NCI-H2107 treated with DMSO at 0.1 percent for 48 hours (cell line): Measurements from ENCODE around the gene DHRS7.
A peak's percentile ranks its signal among the peaks of the same experiment; 100 is the strongest.

Experiments used
- DNase-seq: peaks from one replicate; lab custom pipeline; 2025; ENCODE audit not compliant: unreplicated experiment; lab: John Stamatoyannopoulos, UW

DHRS7 gene, protein sequence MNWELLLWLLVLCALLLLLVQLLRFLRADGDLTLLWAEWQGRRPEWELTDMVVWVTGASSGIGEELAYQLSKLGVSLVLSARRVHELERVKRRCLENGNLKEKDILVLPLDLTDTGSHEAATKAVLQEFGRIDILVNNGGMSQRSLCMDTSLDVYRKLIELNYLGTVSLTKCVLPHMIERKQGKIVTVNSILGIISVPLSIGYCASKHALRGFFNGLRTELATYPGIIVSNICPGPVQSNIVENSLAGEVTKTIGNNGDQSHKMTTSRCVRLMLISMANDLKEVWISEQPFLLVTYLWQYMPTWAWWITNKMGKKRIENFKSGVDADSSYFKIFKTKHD

DNA sequence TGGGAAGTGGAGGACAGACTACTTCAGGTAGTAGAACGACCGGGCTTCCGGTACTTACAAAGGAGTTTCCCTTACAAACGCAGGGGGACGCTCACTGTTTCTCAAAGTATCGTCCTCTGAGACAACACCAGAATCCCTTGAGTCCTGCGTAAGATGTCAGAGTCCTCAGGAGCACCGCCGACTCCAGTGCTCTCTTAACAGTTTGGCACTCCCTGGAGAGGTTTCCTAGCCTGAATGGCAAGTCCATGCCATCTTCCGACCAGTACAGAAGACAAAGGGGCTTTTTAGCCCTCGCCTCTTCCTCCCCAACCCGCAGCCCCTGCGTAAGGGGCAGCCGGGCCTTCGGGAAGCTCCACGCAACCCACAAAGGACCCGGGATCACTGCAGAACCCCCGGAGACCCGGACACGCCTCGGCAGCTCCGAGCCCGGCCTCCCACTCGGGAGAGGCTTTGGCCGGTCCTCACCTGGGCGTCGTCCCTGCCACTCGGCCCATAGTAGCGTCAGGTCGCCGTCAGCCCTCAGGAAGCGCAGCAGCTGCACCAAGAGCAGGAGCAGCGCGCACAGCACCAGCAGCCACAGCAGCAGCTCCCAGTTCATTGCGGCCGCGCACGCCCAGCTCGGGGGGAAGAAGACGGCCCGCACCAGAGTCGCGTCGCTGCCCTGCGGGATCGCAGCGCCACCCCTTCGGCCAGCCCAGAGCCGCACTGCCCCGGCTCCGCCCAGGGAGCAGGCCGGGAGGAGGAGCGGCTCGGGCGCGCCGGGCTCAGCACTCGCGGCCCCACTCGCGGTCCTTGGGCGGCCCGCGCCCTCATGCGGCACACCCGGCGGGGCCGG is at the start of gene DHRS7:
DHRS7 (minus strand) TSS at position 687 of the 835 bp plus-strand sequence; CDS start at position 598, 89 bp downstream.
- peak; percentile 89 for DNase-seq

DNA sequence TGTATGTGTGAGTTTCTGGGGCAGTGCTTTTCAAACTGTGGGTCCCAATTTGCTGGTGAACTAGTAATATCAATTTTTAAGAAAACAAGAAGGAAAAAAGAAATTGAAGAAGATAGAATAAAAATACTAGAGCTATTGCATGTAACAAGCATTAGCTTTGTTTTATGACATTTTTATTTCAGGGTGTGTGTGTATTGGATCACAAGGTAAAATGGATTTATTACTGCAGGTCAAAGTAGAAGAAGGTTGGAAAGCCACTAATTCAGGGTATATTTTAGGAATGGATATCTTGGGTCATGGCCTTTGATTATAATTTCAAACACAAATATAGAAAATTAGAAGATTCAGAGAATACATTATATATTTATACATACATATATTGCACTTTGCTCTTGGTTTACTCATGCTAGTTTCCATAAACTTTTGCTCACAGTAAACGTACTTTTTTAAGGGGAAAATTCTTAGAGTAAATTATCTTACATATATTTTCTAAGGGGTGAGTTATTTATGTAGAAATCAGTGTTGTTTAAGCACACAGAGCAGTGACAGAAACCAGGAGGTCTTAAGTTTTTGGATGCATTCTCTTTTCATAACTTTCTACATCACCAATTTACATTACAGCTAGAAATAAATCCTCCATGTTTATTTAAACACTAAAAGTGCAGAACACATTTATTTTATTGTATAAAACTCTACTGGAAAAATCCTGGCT is 49.4 kb upstream of the DHRS7 start:
- no peak for DNase-seq

DNA sequence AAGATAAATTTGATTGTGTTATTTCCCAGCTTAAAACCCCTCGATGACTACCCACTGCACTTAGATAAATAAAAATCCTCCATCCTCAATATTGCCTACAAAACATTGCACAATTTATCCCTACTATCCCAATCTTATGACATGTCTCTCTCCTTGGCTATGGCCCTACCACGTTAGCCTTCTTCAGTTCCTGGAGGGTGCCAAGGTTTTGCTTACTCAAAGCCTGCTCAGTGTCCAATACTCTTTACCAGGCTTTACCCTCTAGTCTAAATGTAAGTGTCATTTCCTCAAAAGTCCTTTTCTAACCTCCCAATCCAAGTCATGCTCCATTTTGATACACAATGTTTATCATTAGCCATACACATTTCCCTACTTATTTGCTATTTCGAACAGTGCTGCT is 48.8 kb upstream of the DHRS7 start:
- no peak for DNase-seq

DNA sequence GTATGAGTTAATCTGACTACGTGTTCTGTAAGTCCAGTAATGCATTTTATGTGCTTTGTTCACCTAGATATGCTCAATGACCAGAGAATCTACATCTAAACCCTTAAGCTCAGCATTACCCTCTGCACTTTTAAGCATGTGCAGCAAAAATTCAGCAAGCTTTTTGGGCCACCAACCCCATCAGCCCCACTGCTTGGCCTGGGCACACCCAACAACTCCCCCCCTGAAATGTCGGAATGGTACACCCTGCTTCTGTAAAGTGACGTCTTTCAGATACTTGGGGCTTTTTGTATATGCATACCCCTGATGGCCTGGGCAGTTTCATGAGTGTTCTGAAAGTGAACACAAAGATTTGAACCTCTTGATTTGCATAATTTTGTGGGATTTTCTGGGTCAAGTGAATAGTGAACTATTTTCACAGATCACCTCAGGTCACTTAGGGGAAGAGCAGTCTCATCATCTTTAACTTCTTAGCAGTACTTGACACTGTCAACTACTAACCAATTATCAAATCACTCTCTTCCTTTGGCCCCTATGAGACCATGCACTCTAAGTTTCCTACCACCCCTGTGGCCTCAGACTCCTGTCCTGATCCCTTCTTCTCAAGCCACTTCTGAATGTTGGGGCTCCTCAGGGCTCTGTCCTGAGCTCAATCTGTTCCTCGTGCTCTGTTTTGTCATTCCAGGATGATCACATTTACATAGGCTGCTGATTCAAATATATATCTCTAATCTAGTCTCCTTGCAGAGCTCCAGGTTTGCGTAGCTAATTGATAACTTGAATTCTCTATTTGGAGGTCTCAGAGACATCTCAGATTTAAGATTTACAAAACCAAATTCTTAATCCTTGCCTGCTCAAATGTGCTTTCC is 47.5 kb upstream of the DHRS7 start:
- no peak for DNase-seq

DNA sequence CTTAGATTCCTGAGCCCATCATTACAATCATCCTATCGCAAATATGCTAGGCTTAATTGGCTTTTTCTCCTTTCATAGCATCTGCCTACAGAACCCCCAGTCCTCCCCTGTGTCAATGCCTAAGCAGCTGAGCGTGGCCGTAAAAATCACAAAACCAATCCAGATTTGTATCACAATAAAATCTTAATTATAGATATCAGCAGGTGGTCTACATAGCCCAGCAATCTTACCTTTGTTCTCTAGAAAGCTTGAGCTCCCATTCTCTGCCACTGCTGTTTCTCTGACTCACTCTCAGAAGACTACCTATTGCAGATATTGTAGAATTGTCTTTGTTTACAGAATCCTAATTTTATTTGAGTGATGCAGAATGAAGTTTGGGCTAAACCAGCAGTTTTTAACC is 46.0 kb upstream of the DHRS7 start:
- peak; percentile 37 for DNase-seq

DNA sequence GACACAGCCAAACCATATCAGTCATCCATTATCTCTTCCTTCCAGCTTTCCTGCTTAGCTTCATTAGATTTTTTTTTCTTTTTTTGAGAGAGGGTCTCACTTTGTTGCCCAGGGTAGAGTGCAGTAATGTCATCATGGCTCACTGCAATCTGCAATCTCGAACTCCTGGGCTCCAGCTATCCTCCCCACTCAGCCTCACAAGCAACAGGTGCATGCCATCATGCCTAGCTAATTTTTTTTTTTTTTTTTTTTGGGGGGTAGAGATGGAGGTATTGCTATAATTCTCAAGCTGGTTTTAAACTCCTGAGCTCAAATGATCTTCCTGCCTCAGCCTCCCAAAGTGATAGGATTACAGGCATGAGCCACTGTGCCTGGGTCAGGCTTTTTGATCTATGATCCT is 45.5 kb upstream of the DHRS7 start:
- DNase-seq, result no peak

DNA sequence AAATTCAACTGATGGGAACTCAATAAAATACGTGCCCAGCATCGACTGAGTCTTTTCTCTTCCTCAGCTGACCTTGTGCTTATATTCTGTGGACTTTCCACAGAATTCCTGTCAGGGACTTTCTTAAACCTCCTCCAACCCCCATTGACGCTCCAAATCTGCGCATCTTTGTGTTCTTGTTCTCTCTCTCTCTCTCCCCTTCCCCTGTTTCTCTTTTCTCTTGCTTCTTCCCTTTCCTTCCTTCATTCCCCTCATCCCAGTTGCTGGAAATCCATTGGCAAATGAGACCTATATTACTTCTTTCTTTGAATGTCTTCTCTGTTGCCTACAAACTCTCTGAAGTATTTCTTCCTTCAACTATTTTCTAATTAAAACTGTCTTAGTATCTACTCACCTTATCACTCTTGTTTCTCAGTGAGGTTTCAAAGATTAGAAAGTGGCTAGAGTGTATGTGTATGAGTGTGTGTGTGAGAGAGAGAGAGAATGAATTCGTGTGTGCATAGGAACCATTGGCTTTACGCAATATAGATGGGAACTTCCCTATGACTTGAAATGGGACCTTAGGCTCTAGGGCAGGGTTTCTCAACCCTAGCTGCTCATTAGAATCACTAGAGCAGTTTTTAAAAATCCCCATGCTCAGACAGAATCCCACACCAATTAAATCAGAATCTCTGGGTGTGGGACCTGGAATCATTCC is 41.8 kb upstream of the DHRS7 start:
- DNase-seq, result no peak

DNA sequence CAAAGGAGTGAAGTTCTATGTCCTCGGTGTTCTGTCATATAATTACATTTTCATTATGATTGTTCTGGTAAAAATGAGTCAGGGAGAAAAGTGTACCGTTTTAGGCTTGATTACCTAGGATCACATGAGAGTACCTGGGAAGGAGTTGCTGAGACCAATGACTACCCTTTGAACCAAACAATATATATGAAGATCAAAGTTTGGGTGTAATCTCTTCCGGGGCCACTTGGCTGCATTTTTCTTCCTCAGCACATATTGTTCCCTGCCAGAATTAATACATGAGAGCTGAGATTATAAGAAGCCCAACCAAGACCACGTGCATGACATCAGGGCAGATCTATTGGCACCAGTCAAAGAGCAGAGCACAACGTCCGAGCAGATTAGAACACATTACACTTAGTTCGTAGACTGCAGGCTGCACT is 41.1 kb upstream of the DHRS7 start:
- no peak for DNase-seq

DNA sequence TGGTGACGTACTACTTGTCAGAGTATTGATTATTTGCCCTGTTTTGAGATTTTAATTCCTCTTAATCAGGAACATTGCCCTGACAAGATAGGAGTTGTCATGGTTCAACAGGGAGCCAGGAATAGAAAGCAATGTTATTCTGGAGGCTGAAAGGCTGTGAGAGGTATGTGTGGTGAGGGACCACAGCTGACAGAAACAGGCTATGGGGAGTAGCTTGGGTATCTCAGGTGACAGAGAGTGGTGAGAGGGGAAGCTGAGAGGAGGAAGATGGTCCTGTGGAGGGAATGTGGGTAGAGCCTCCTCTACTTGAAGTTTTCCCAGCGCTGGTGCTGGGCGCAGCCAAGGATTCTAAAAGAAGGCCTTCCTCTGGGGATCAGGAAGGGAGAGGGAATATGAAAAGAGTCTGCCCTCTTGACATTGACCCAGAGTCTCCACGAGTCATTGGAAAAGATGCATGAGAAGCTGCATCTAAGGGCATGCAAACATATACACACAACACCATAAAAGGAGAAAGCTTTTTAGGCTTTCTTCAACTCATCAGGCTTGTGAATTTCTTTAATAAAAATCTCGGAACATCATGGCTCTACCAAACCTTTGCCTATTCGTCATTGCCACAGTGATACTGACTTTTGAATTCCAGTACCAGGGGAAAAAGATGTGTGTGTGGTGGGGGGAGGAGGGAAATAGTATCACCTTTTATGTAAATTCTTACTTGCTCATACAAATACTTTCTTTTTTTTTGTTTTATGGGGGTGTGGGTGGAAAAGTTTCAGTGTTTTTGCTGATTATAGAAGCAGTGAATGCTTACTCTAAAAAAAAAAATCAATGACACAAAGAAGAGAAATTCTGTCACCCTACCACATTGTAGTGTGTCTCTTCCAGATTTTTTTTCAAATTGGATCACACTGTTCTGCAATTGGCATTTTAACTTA is 39.9 kb upstream of the DHRS7 start:
- peak; percentile 23 for DNase-seq

DNA sequence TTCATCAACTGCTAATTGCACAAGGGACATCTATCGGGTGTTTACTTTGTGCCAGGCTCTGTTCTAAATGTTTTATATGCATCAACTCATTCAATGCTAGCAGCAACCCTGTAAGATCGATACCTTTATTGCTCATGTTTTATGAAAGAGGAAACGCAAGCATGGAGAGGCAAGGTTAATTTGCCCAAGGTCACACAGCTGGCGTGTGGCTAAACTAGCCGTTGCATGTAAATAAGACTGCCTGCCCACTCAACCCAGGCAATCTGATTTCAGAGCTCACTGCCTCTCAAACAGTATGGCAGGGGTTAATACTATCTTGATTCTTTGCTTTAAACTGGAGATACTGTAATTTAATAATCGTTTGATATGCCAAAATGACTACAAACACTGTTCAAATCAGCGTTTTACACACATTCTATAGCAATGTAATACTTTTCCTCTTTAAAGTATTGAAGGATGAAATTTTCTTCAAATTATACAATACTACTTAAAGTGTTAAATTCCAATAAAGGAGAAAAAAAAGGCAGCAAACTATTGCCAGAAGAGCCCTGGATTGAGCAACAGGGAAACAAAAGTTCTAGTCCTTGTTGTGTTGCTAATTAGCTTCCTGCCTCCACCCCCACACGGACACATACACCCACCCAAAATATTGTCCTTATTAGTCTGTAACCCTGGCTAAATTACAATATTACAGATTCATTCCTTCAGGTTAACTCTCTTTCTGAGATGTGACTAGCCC is 39.1 kb upstream of the DHRS7 start:
- DNase-seq, result no peak

DNA sequence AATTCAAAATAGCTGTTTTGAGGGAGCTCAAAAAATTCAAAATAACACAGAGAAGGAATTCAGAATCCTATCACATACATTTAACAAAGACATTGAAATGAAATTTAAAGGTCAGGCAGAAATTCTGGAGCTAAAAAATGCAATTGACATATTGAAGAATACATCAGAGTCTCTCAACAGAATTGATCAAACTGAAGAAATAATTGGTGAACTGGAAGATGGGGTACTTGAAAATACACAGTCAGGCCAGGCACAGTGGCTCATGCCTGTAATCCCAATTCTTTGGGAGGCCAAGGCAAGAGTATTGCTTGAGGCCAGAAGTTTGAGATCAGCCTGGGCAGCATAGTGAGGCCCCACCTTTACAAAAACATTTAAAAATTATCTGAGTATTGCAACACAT is 34.1 kb upstream of the DHRS7 start:
- DNase-seq, result no peak

DNA sequence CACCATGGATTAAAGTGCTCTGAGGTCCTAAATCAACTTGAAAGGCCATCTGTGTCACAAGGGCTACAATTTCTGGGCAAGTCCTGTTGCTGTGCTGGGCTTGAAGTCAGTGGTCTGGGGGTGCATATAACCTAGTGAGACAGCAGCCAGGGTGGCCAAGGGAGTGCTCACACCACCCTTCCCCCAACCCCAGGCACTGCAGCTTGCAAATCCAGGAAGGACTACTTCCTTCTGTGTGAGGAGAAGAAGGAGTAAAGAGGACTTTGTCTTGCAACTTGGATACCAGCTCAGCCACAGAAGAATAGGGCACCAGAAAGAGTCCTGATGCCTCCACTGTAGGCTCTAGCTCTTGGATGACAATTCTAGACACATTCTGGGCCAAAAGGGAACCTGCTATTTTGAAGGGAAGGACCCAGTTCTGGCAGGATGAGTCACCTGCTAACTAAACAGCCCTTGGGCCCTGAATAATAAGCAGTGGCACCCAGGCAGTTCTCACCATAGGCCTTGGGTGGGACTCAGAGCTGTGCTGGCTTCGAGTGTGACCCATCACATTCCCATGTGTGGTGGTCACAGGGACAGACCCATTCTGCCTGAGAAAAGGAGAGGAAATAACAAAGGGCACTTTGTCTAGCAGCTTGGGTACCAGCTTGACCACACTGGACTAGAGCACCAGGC is 32.6 kb upstream of the DHRS7 start:
- DNase-seq, result no peak

DNA sequence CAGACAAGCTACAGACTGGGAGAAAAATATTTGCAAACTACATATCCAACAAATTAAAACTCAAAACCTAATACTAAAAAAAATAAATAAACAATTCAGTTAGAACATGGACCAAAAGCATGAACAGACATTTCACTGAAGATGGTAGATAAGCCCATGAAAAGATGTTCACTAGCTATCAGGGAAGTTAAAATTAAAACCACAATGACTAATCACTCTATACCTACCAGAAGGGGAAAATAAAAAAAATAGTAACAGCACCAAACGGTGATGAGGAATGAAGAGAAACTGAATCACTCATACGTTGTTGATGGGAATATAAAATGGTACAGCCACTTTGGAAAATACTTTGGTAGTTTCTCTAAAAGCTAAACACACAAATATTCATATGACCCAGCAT is 31.1 kb upstream of the DHRS7 start:
- no peak for DNase-seq

DNA sequence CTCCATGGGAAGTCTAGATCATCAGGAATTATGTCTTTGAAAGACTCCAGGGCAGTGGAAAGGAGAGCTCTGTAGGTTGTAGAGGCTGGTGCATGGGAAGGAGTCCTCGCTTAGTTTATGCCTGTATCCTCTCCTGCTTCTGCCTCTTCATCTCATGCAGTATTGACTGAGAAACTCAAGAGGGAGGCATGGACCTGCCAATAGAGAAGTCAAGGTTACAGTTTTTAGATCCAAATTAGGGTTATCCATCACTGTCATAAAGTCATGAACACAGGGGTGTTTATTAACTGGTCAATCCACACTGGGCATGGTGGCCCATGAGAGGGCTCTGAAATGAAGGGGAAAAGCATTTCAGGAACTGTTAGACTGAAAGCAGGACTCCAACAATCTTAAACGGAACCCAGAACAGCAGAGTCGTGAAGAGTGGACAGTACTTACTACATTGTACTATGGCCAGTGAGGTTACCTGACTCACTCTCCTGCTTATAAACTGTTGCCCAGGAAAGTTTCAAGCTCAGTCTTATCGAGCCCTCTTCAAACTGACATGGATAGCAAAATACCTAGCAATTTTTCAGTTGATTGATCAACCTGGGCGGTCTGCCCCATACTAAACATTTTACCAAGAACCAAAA is 30.1 kb upstream of the DHRS7 start:
- DNase-seq, result peak; percentile 61

DNA sequence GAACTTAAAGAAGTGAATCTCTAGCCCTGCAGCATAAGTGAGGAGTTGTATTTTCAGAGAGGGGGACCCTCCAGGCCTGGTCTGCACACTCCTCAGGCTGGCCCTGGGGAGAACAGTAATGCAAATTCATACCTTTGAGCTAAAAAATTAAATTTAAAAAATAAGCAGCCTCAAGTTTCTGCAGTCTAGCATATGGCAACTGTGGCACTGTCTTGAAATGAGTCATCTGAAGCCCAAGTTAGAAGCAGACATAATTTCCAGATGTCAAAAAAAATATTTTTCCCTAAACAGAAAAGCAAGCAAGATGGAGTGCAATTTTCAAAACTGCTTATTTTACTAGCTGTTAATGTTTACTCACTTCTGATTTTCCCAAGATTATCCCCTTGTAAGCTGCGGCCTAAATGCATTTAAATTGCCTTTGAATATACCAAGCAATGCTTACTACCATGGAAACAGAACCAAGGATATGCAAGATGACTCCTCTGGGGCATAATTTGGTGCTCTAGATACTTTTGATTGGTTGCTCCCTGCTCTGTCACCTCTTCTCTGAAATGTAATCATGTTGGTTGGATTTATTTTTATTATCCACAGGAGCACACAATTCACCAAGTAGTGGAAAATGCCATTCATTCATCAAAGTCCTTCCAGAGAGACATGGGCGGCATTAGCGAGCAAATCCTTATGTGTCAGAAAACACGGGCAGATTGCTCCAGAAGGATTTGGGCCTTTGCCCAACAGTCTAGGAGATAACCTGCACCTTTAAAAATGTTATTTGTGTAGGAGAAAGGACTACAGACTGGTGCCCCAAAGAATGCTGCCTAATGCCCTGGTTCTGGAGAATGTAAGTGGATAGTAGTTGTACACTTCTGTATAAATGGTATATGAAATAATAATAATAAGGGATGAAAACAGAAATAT is 25.0 kb upstream of the DHRS7 start:
- DNase-seq, result peak; percentile 25

DNA sequence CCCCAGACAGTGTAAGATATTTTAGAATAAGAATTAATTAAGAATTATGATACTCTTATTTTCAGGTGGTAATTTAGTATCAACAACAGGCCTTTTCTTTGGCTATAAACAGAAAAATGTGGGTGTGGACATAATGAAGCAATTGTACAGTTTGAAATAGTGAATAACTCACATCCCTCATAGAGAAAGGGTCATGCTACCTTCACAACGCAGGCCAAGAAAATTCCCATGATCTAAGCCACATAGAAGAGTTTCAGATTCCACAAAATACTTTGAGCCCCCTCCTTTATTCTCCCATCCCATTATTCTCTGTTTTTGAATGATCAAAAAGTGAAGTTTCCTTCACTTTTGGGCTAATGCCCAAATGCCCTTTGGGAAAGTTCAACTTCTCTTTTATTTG is 23.5 kb upstream of the DHRS7 start:
- no peak for DNase-seq
